Measurements from ENCODE around the gene RNASEH1. TPM values are rescaled to one million over a fixed set of nuclear protein-coding genes. Genes with fewer than 3 reads are reported as not detected.

The RNASEH1 gene
- total RNA-seq, 1 donor, result 42.7 TPM

DNA sequence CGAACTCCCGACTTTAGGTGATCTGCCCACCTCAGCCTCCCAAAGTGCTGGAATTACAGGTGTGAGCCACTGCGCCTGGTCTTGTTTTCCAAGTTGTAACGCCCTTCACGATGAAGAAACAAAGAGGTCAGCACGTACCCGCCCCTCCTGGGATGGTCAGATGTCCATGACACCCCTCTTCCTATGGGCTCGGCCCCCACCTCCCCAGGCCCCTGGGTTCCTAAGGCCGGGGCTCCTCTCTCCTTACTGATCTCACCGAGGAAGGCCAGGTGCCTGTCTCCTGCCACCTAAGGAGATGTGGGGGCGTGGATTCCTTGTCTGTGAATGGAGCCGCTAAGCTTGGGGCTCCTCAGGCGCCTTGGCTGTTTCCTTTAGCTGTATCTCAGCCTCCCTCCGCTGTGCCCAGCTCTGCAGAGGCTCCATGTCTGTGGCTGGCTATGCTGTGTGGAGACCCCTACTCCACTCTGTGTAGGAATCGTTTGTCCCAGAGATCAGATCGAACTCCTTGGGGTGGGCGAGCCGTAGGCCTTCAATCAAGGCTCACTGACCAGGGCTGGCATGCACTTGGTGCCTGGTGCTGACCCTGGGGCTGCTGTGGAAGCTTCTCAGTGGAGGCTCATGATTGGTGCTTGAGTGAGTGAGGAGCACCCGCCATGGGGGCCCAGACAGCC is 45.5 kb upstream of the RNASEH1 start:
- TF ChIP-seq, protein P1, sequence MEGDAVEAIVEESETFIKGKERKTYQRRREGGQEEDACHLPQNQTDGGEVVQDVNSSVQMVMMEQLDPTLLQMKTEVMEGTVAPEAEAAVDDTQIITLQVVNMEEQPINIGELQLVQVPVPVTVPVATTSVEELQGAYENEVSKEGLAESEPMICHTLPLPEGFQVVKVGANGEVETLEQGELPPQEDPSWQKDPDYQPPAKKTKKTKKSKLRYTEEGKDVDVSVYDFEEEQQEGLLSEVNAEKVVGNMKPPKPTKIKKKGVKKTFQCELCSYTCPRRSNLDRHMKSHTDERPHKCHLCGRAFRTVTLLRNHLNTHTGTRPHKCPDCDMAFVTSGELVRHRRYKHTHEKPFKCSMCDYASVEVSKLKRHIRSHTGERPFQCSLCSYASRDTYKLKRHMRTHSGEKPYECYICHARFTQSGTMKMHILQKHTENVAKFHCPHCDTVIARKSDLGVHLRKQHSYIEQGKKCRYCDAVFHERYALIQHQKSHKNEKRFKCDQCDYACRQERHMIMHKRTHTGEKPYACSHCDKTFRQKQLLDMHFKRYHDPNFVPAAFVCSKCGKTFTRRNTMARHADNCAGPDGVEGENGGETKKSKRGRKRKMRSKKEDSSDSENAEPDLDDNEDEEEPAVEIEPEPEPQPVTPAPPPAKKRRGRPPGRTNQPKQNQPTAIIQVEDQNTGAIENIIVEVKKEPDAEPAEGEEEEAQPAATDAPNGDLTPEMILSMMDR (IDR thresholded peaks at IDR 0.05; ENCODE audit: insufficient read depth, low read depth, low read length), result no peak

GRCh38 chr2:3602553-3603339 is 44.6 kb upstream of the RNASEH1 start:
- TF ChIP-seq, protein P1 (IDR thresholded peaks at IDR 0.05; ENCODE audit: insufficient read depth, low read depth, low read length), result no peak
- DNase-seq (ENCODE audit: low read depth), result no peak

More for the DNA sequence above, 45.5 kb upstream of the RNASEH1 start:
- no peak for DNase-seq (ENCODE audit: low read depth)
- no peak overlapping the region for H3K4me3 ChIP-seq (ENCODE audit: low read depth, low read length)

GRCh38 chr2:3601561-3602271 is 43.6 kb upstream of the RNASEH1 start:
- TF ChIP-seq, protein P1 (IDR thresholded peaks at IDR 0.05; ENCODE audit: insufficient read depth, low read depth, low read length), result no peak
- DNase-seq (ENCODE audit: low read depth), result no peak
- H3K4me3 ChIP-seq (ENCODE audit: low read depth, low read length), result no peak overlapping the region

More at GRCh38 chr2:3602553-3603339, 44.6 kb upstream of the RNASEH1 start:
- H3K4me3 ChIP-seq (ENCODE audit: low read depth, low read length), result no peak overlapping the region

GRCh38 chr2:3600256-3600855 is 42.2 kb upstream of the RNASEH1 start:
- no peak overlapping the region for H3K4me3 ChIP-seq (ENCODE audit: low read depth, low read length)

DNA sequence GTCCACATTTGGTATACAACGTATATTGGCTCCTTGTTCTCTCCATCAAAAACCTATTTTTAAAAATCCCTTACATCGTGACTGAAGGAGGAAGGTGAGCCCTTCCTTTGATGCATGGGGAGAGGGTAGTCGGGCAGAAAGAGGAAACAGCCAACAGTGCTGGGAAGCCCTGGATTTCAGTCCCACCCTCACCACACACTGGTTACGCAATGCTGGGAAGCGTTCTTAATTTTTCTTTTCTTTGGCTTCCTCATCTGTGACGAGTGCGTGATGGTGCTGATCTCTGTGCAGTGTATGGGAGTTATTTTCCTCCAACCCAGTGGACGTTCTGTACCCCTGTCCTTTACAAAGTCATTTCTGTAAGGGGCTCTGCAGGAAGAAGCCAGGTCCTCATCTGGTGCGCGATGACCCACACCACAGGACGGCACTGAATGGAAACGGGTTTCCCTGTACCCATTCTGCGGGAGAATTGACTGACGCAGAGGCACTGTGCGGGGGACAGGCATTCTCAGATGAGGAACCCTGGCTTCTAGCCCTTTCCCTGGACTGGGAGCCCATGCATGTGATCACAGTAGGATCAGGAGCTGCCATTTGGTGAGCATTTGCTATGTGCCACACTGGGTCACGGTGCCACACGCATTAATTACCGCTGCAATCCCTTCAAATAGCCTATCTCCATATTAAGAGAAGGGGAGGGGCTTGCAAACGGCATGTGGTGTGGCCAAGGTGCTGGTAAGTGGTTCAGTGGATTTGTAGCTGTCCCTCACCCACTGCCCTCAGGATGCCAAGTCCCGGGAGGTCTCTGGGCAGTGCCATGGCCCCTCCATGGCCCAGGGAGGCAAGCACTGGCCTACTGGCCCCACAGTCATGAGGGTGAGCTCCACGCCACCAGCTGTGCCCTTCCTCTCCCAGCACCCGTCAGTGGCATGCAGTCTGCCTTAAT is 41.0 kb upstream of the RNASEH1 start:
- no peak overlapping the region for H3K4me3 ChIP-seq (ENCODE audit: low read depth, low read length)
- TF ChIP-seq, protein P1 (IDR thresholded peaks at IDR 0.05; ENCODE audit: insufficient read depth, low read depth, low read length), result no peak
- no peak for DNase-seq (ENCODE audit: low read depth)

More at GRCh38 chr2:3600256-3600855, 42.2 kb upstream of the RNASEH1 start:
- DNase-seq (ENCODE audit: low read depth), result no peak
- TF ChIP-seq, protein P1 (IDR thresholded peaks at IDR 0.05; ENCODE audit: insufficient read depth, low read depth, low read length), result no peak

All from fibroblast of villous mesenchyme (primary cell).